Loucy (cell line): ENCODE results near the gene ARMC9.

Experiments used
- H2AFZ ChIP-seq: fragments of 200-600 bp; sonication (generic); 2 replicates; pipeline ENCODE4 v1.6.0; 2016; ENCODE audit warnings: antibody characterized with exemption, mild to moderate bottlenecking, low read length, moderate library complexity
- H3F3A ChIP-seq: fragments of 200-600 bp; 2 replicates; pipeline ENCODE4 v1.6.0; 2016; ENCODE audit warnings: antibody characterized with exemption, low read depth, mild to moderate bottlenecking
- H3K27me3 ChIP-seq: fragments of 200-600 bp; sonication (generic); 2 replicates; pipeline ENCODE4 v1.6.1; 2014; ENCODE audit warnings: low read length, mild to moderate bottlenecking; ENCODE audit not compliant: insufficient read depth, poor library complexity, severe bottlenecking
- H3K36me3 ChIP-seq: fragments of 200-600 bp; sonication (generic); 2 replicates; pipeline ENCODE4 v1.6.1; 2016; ENCODE audit warnings: low read length; ENCODE audit not compliant: insufficient read depth
- H3K4me1 ChIP-seq: fragments of 200-600 bp; sonication (generic); 2 replicates; pipeline ENCODE4 v1.5.1; 2014; ENCODE audit warnings: low read length, mild to moderate bottlenecking; ENCODE audit not compliant: insufficient read depth, poor library complexity, severe bottlenecking
- H3K4me2 ChIP-seq: fragments of 200-600 bp; sonication (generic); 2 replicates; pipeline ENCODE4 v1.6.0; 2014; ENCODE audit warnings: antibody characterized with exemption, low read length, low read depth, mild to moderate bottlenecking; ENCODE audit not compliant: poor library complexity, severe bottlenecking
- H3K4me3 ChIP-seq: fragments of 200-600 bp; sonication (generic); 2 replicates; pipeline ENCODE4 v1.5.1; 2014; ENCODE audit warnings: low read length, mild to moderate bottlenecking, mixed read lengths; ENCODE audit not compliant: poor library complexity, severe bottlenecking
- H3K79me2 ChIP-seq: fragments of 200-600 bp; sonication (generic); 2 replicates; pipeline ENCODE4 v1.6.1; 2014; ENCODE audit warnings: low read length; ENCODE audit not compliant: insufficient read depth
- H3K9ac ChIP-seq: fragments of 200-600 bp; sonication (generic); 2 replicates; pipeline ENCODE4 v1.6.0; 2014; ENCODE audit warnings: mild to moderate bottlenecking, low read depth, low read length, moderate library complexity; ENCODE audit not compliant: poor library complexity, severe bottlenecking
- H3K9me2 ChIP-seq: fragments of 200-600 bp; sonication (generic); replicated peaks from 2 replicates; pipeline ENCODE4 v1.6.1; 2016; ENCODE audit warnings: low read depth, low read length, mixed read lengths
- H3K9me3 ChIP-seq: fragments of 200-600 bp; sonication (generic); 2 replicates; pipeline ENCODE4 v1.6.1; 2014; ENCODE audit warnings: mild to moderate bottlenecking, antibody characterized with exemption, low read length, low read depth; ENCODE audit not compliant: insufficient read depth
- H4K20me1 ChIP-seq: fragments of 200-600 bp; sonication (generic); 2 replicates; pipeline ENCODE4 v1.6.0; 2014; ENCODE audit warnings: antibody characterized with exemption, low read length, mild to moderate bottlenecking; ENCODE audit not compliant: insufficient read depth, poor library complexity, severe bottlenecking
- EZH2phosphoT487 ChIP-seq: fragments of 200-600 bp; IDR thresholded peaks from 2 replicates; pipeline ENCODE4 v1.6.1; 2018; ENCODE audit warnings: antibody characterized with exemption, mild to moderate bottlenecking, moderate library complexity, borderline replicate concordance
- TF ChIP-seq, protein P1 (sequence below): fragments of 200-600 bp; sonication (generic); conservative IDR thresholded peaks from 2 replicates; pipeline ENCODE4 v1.5.1; 2014; ENCODE audit warnings: mild to moderate bottlenecking, antibody characterized with exemption, low read length

The ARMC9 gene

DNA sequence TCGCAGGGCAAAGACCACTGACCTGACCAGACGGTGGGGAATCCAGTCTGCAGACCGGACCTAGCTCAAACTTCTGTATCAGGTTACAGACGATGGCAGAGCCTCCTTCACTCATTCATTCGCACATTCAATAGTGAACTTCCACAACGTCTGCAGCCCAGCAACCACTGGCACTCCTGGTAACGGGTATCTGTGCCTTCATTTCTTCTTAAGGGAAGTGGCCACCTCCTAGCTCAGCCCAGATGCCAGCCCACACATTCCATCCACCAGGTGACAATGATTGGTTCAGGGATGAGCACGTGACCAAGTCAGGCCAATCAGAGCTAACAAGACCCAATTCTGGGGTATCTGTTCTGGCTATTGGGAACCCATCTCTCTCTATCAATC lies 15.9 kb upstream of the ARMC9 start:
- no peak for TF ChIP-seq EZH2phosphoT487
- TF ChIP-seq, protein P1, sequence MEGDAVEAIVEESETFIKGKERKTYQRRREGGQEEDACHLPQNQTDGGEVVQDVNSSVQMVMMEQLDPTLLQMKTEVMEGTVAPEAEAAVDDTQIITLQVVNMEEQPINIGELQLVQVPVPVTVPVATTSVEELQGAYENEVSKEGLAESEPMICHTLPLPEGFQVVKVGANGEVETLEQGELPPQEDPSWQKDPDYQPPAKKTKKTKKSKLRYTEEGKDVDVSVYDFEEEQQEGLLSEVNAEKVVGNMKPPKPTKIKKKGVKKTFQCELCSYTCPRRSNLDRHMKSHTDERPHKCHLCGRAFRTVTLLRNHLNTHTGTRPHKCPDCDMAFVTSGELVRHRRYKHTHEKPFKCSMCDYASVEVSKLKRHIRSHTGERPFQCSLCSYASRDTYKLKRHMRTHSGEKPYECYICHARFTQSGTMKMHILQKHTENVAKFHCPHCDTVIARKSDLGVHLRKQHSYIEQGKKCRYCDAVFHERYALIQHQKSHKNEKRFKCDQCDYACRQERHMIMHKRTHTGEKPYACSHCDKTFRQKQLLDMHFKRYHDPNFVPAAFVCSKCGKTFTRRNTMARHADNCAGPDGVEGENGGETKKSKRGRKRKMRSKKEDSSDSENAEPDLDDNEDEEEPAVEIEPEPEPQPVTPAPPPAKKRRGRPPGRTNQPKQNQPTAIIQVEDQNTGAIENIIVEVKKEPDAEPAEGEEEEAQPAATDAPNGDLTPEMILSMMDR: no peak
- Histone ChIP-seq H3K9me3 (no peaks in the 10 kb centered on the region), H3K9ac (no peak overlapping the region), H3K4me2 (no peak overlapping the region), H4K20me1 (no peaks in the 10 kb centered on the region), H3K4me1 (peaks cover 8% of the 10 kb centered on the region), H3K9me2 (no peaks in the 10 kb centered on the region), H3F3A (no peaks in the 10 kb centered on the region), H3K4me3 (no peak overlapping the region), H3K27me3 (no peaks in the 10 kb centered on the region), H3K36me3 (no peaks in the 10 kb centered on the region), H2AFZ (no peak overlapping the region), H3K79me2 (no peaks in the 10 kb centered on the region)

DNA sequence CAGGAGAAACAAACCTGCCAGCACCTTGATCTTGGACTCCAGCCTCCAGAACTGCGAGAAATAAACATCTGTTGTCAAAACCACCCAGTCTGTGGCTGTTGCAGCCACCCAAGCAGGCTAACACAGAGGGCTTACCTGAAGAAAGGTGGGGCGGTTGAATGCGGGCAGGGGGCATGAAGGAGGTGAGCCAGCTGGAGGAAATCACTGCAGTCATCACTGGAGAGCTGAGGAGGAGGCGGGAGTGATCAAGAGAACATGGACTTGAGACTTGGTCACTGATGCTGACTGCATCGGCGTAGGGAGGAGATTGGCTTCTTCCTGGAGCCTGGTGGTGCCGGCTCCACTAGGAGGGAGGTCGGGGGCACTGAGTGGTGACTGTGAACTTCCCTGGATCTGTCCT lies 14.6 kb upstream of the ARMC9 start:
- H3K27me3 ChIP-seq: no peaks in the 10 kb centered on the region
- H3K36me3 ChIP-seq: no peaks in the 10 kb centered on the region
- H2AFZ ChIP-seq: no peak overlapping the region
- no peaks in the 10 kb centered on the region for H3K79me2 ChIP-seq
- TF ChIP-seq, protein P1: no peak
- no peak for TF ChIP-seq EZH2phosphoT487
- H4K20me1 ChIP-seq: no peaks in the 10 kb centered on the region
- no peaks in the 10 kb centered on the region for H3K9me2 ChIP-seq
- H3K9ac ChIP-seq: no peak overlapping the region
- no peak overlapping the region for H3K4me2 ChIP-seq
- H3F3A ChIP-seq: no peaks in the 10 kb centered on the region
- H3K9me3 ChIP-seq: no peaks in the 10 kb centered on the region
- no peak overlapping the region for H3K4me3 ChIP-seq
- peaks cover 8% of the 10 kb centered on the region for H3K4me1 ChIP-seq

DNA sequence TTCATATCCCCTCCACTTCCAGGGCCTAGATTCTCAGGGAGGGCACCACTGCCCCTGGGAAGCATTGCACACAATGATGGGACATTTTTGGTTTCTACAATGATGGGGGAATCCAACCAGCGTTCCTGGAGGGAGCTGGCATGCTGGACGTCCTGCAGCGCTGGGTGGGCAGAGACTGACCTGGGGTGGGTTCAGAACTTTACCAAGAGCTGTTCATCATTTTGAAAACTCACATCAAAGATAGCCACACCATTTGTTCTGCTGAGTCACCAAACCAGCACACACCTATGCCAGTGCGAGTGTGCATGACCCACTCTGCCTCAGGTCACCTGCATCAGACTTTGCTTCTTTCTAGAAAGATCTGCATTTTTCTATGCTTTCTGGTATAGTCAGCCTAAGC lies 14.1 kb upstream of the ARMC9 start:
- Histone ChIP-seq H3K9me3 (no peaks in the 10 kb centered on the region), H3K9me2 (no peaks in the 10 kb centered on the region), H4K20me1 (no peaks in the 10 kb centered on the region), H3K4me3 (no peak overlapping the region), H3F3A (no peaks in the 10 kb centered on the region), H2AFZ (no peak overlapping the region), H3K4me1 (peaks cover 8% of the 10 kb centered on the region), H3K27me3 (no peaks in the 10 kb centered on the region), H3K36me3 (no peaks in the 10 kb centered on the region), H3K79me2 (no peaks in the 10 kb centered on the region), H3K9ac (no peak overlapping the region), H3K4me2 (no peak overlapping the region)
- TF ChIP-seq, protein P1: no peak
- TF ChIP-seq EZH2phosphoT487: no peak
